NCI-H1417 (cell line): Measurements from ENCODE around the gene RAB19.
"Not testable (repeated sequence)": the region's sequence is repeated elsewhere in the genome, so short reads cannot be mapped to it uniquely, and the experiment has no call there.

Experiments
- DNase-seq, 3 experiments: peaks; one replicate each; lab custom pipeline; 2025; lab: John Stamatoyannopoulos, UW

RAB19 gene

GRCh38 chr7:140402178-140402835 is 1.6 kb upstream of the RAB19 start:
- DNase-seq: no peak

GRCh38 chr7:140404565-140405065 is 757 bp downstream of the RAB19 start:
- peak; percentile 32 to 67 (median 48) for DNase-seq

GRCh38 chr7:140415361-140415760 is 11.5 kb downstream of the RAB19 start:
- no peak for DNase-seq

- DNase-seq: not testable (repeated sequence)
Observed at GRCh38 chr7:140415816-140416215, 12.0 kb downstream of the RAB19 start.

- peak in 1 of 3 experiments; percentile 33 for DNase-seq
Observed at GRCh38 chr7:140416560-140416959, 12.7 kb downstream of the RAB19 start.

GRCh38 chr7:140417456-140418155 is 13.7 kb downstream of the RAB19 start:
- DNase-seq: peak in 2 of 3 experiments; percentile 82 to 96

GRCh38 chr7:140418156-140418472 is 14.3 kb downstream of the RAB19 start:
- peak; percentile 42 to 96 (median 82) for DNase-seq

GRCh38 chr7:140418653-140419052 is 14.8 kb downstream of the RAB19 start:
- peak in 1 of 3 experiments; percentile 55 for DNase-seq

GRCh38 chr7:140421521-140421920 is 17.7 kb downstream of the RAB19 start:
- no peak for DNase-seq

- no peak for DNase-seq
Observed at GRCh38 chr7:140423501-140423900, 19.6 kb downstream of the RAB19 start.

GRCh38 chr7:140425718-140426117 is 21.9 kb downstream of the RAB19 start:
- DNase-seq: no peak

GRCh38 chr7:140426130-140426529 is 22.3 kb downstream of the RAB19 start:
- DNase-seq: no peak

- no peak for DNase-seq
Observed at GRCh38 chr7:140433396-140433795, 29.5 kb downstream of the RAB19 start.

GRCh38 chr7:140435252-140435895 is 31.5 kb downstream of the RAB19 start:
- no peak for DNase-seq

GRCh38 chr7:140439359-140439758 is 35.5 kb downstream of the RAB19 start:
- DNase-seq: no peak

- DNase-seq: no peak
Observed at GRCh38 chr7:140440593-140440992, 36.7 kb downstream of the RAB19 start.

- DNase-seq: peak in 1 of 3 experiments; percentile 24
Observed at GRCh38 chr7:140441519-140441918, 37.7 kb downstream of the RAB19 start.

GRCh38 chr7:140446467-140446866 is 42.6 kb downstream of the RAB19 start:
- DNase-seq: no peak

GRCh38 chr7:140447841-140448240 is 44.0 kb downstream of the RAB19 start:
- DNase-seq: no peak

GRCh38 chr7:140448781-140449480 is 45.1 kb downstream of the RAB19 start:
- no peak for DNase-seq

- no peak for DNase-seq
Observed at GRCh38 chr7:140451716-140452115, 47.9 kb downstream of the RAB19 start.

- no peak for DNase-seq
Observed at GRCh38 chr7:140453273-140453672, 49.4 kb downstream of the RAB19 start.
